Tibial nerve (tissue), 3 donors: ENCODE measurements around the gene CD82.

Source experiments
- POLR2A ChIP-seq, 2 donors: fragments of 450-650 bp; IDR thresholded peaks; one replicate each; pipeline ENCODE4 v1.6.1; 2017; ENCODE audit warnings: antibody characterized with exemption in 2 of 2, mild to moderate bottlenecking in 2 of 2, moderate library complexity in 2 of 2
- TF ChIP-seq, protein P1 (sequence below), 5 experiments: fragments of 200-600 bp in 3 of 5; fragments of 450-650 bp in 2 of 5; sonication (generic) in 3 of 5; IDR thresholded peaks; one replicate each; pipeline ENCODE4 v1.5.1; 2016 to 2019; ENCODE audit warnings: antibody characterized with exemption in 5 of 5, mild to moderate bottlenecking in 3 of 5, moderate library complexity in 2 of 5

DNA sequence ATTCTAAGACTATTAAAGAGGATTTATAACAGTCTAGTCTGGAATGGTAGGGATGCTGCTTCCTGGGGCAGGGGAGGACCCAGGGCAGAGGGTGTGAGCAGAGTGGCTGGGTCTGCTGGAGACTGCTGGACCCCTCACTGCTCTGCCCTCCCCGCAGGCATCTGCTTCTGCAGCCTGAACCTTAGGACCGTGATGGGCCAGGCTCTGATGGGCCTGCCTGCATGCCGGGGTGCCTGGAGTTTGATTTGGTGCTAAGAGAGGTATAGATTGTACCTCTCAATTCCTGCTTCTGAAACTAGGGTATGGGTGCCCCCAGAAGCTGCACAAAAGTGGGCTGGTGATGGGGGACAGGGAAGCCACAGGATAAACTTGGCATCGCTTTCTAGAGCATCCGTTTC is 54.9 kb downstream of the CD82 start:
- TF ChIP-seq POLR2A (IDR thresholded peaks at IDR 0.05), result no peak
- TF ChIP-seq, protein P1, sequence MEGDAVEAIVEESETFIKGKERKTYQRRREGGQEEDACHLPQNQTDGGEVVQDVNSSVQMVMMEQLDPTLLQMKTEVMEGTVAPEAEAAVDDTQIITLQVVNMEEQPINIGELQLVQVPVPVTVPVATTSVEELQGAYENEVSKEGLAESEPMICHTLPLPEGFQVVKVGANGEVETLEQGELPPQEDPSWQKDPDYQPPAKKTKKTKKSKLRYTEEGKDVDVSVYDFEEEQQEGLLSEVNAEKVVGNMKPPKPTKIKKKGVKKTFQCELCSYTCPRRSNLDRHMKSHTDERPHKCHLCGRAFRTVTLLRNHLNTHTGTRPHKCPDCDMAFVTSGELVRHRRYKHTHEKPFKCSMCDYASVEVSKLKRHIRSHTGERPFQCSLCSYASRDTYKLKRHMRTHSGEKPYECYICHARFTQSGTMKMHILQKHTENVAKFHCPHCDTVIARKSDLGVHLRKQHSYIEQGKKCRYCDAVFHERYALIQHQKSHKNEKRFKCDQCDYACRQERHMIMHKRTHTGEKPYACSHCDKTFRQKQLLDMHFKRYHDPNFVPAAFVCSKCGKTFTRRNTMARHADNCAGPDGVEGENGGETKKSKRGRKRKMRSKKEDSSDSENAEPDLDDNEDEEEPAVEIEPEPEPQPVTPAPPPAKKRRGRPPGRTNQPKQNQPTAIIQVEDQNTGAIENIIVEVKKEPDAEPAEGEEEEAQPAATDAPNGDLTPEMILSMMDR (IDR thresholded peaks at IDR 0.05), result no peak
